ENCODE data around the gene SIN3B.

SIN3B gene

DNA sequence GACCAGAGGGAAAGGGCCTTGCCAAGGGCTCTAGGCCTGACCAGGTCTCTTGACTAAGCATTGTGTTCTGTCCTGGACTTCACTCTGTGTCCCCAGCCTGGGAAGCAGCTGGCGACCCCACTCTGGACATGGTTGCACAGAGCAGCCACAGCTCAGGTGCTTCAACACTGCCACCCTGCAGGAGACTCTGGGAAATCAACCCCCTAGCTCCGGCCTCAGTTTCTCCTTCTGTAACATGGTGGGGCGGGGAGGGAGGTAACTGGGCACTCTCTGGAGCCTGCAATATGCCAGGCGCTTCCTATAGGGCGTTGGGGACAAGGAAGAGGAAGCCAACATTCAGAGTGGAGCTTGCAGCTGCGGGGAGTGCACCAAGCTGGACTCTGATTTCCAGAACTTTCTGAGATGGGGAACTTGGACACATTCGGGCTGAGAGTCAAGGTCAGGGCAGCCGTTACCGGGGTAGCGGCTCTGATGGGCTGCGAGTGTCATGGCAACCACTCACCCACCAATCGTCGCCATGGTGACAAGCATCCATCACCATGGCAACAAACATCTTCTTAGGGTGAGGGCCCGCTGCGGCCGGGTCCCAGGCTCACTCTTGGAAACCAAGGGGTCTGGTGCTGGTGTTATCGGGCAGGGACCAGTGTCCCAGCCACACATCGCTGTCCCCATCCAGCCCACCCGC lies 72.4 kb downstream of the SIN3B start:
- no peak for ATAC-seq (ENCODE audit: low read depth)
- Histone ChIP-seq H3K9me3 (ENCODE audit: severe bottlenecking) (no peaks in the 10 kb centered on the region), H3K4me1 (ENCODE audit: insufficient read depth, poor library complexity, severe bottlenecking) (no peaks in the 10 kb centered on the region), H3K36me3 (ENCODE audit: low read depth) (no peaks in the 10 kb centered on the region), H3K27ac (ENCODE audit: poor library complexity, severe bottlenecking) (no peak overlapping the region), H3K27me3 (ENCODE audit: insufficient read depth, poor library complexity, severe bottlenecking) (no peaks in the 10 kb centered on the region), H3K4me3 (ENCODE audit: severe bottlenecking) (no peak overlapping the region)
- TF ChIP-seq CTCF (IDR thresholded peaks at IDR 0.05; ENCODE audit: poor library complexity, severe bottlenecking), result no peak
- DNase-seq (ENCODE audit: low spot score), result no peak

GRCh38 chr19:16902545-16902944 lies 73.3 kb downstream of the SIN3B start:
- H3K4me3 ChIP-seq (ENCODE audit: severe bottlenecking), result no peak overlapping the region
- H3K4me1 ChIP-seq (ENCODE audit: insufficient read depth, poor library complexity, severe bottlenecking), result no peaks in the 10 kb centered on the region
- no peak overlapping the region for H3K27ac ChIP-seq (ENCODE audit: poor library complexity, severe bottlenecking)
- ATAC-seq (ENCODE audit: low read depth) (no peak), DNase-seq (ENCODE audit: low spot score) (no peak)
- no peaks in the 10 kb centered on the region for H3K27me3 ChIP-seq (ENCODE audit: insufficient read depth, poor library complexity, severe bottlenecking)
- no peaks in the 10 kb centered on the region for H3K36me3 ChIP-seq (ENCODE audit: low read depth)
- TF ChIP-seq CTCF (IDR thresholded peaks at IDR 0.05; ENCODE audit: poor library complexity, severe bottlenecking), result no peak
- no peaks in the 10 kb centered on the region for H3K9me3 ChIP-seq (ENCODE audit: severe bottlenecking)

GRCh38 chr19:16903347-16903746 lies 74.1 kb downstream of the SIN3B start:
- no peaks in the 10 kb centered on the region for H3K4me1 ChIP-seq (ENCODE audit: insufficient read depth, poor library complexity, severe bottlenecking)
- H3K9me3 ChIP-seq (ENCODE audit: severe bottlenecking), result no peaks in the 10 kb centered on the region
- no peak overlapping the region for H3K4me3 ChIP-seq (ENCODE audit: severe bottlenecking)
- no peaks in the 10 kb centered on the region for H3K36me3 ChIP-seq (ENCODE audit: low read depth)
- ATAC-seq (ENCODE audit: low read depth) (no peak), DNase-seq (ENCODE audit: low spot score) (no peak)
- H3K27ac ChIP-seq (ENCODE audit: poor library complexity, severe bottlenecking), result no peak overlapping the region
- no peaks in the 10 kb centered on the region for H3K27me3 ChIP-seq (ENCODE audit: insufficient read depth, poor library complexity, severe bottlenecking)
- no peak for TF ChIP-seq CTCF (IDR thresholded peaks at IDR 0.05; ENCODE audit: poor library complexity, severe bottlenecking)

DNA sequence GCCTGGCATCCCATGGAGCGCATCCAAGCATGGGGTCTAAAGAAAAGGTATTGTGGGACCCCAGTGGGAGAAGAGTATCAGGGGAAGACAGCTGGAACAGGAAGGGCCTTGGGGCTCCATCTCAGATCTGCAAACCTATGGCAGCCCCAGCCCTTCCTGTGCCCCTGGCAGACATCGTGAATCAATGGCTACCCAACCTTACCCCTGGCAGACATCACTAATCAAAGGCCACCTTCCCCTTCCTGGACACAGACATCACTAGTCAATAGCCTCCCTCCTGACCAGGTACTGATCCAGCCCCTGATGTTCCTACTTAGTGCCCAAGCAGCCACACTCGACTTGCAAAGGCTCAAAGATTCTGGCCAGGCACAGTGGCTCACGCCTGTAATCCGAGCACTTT lies 75.4 kb downstream of the SIN3B start:
- no peak overlapping the region for H3K4me3 ChIP-seq (ENCODE audit: severe bottlenecking)
- TF ChIP-seq CTCF (IDR thresholded peaks at IDR 0.05; ENCODE audit: poor library complexity, severe bottlenecking), result no peak
- no peaks in the 10 kb centered on the region for H3K27me3 ChIP-seq (ENCODE audit: insufficient read depth, poor library complexity, severe bottlenecking)
- no peaks in the 10 kb centered on the region for H3K36me3 ChIP-seq (ENCODE audit: low read depth)
- H3K9me3 ChIP-seq (ENCODE audit: severe bottlenecking), result no peaks in the 10 kb centered on the region
- ATAC-seq (ENCODE audit: low read depth) (no peak), DNase-seq (ENCODE audit: low spot score) (no peak)
- H3K27ac ChIP-seq (ENCODE audit: poor library complexity, severe bottlenecking), result no peak overlapping the region
- no peaks in the 10 kb centered on the region for H3K4me1 ChIP-seq (ENCODE audit: insufficient read depth, poor library complexity, severe bottlenecking)

DNA sequence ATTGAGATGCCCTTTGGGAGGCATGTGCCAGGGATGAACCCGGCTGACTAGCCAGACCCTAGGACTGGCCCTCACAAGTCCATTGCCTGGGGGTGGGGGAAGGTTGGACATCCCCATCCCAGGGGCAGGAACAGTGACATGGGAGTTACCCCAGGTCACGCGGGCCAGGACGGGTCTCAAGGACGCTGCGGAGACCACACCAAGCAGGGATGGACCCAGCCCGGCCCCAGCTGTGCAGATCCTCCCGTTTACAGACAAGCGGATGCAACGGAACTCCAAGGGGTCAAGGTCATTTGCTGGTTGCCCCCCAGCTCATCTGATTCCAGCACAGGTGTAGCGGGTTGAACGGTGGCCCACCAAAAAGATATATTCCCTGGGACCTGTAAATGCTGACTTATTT lies 79.6 kb downstream of the SIN3B start:
- Histone ChIP-seq H3K27ac (ENCODE audit: poor library complexity, severe bottlenecking) (no peak overlapping the region), H3K27me3 (ENCODE audit: insufficient read depth, poor library complexity, severe bottlenecking) (no peaks in the 10 kb centered on the region), H3K9me3 (ENCODE audit: severe bottlenecking) (peaks cover 5% of the 10 kb centered on the region), H3K4me3 (ENCODE audit: severe bottlenecking) (no peak overlapping the region), H3K36me3 (ENCODE audit: low read depth) (no peaks in the 10 kb centered on the region), H3K4me1 (ENCODE audit: insufficient read depth, poor library complexity, severe bottlenecking) (no peaks in the 10 kb centered on the region)
- ATAC-seq (ENCODE audit: low read depth) (no peak), DNase-seq (ENCODE audit: low spot score) (no peak)
- no peak for TF ChIP-seq CTCF (IDR thresholded peaks at IDR 0.05; ENCODE audit: poor library complexity, severe bottlenecking)

All from RWPE2 (cell line).